Activated naive CD4-positive, alpha-beta T cell treated with anti-CD3 and anti-CD28 coated beads, Interleukin-2, amount 10 ng/mL, durations not matched to agents 7 days and 5 days (primary cell): Measurements from ENCODE around the gene TMED1.
"Not testable (repeated sequence)": the region's sequence is repeated elsewhere in the genome, so short reads cannot be mapped to it uniquely, and the experiment has no call there.

Source experiments
- CTCF ChIA-PET: fragments of 350-600 bp; sonication (Branson Sonifier 250); formaldehyde crosslinking; loops from one replicate; lab custom pipeline; 2021; ENCODE audit warnings: antibody characterized with exemption; lab: Charles Lee
- DNase-seq: peaks from one replicate; pipeline ENCODE4 v3.0.0-alpha.2; 2020
- H3K27ac Mint-ChIP-seq: one replicate; pipeline ENCODE4 v1.8.0; 2021; ENCODE audit warnings: mild to moderate bottlenecking, moderate library complexity, mixed read lengths
- H3K27me3 Mint-ChIP-seq: one replicate; pipeline ENCODE4 v1.8.0; 2021; ENCODE audit warnings: mild to moderate bottlenecking, mixed read lengths
- H3K36me3 Mint-ChIP-seq: one replicate; pipeline ENCODE4 v1.8.0; 2021; ENCODE audit warnings: mixed read lengths
- H3K4me1 Mint-ChIP-seq: one replicate; pipeline ENCODE4 v1.8.0; 2021; ENCODE audit warnings: mixed read lengths
- H3K4me3 Mint-ChIP-seq: one replicate; pipeline ENCODE4 v1.8.0; 2021; ENCODE audit warnings: mild to moderate bottlenecking, moderate library complexity, mixed read lengths
- H3K9me3 Mint-ChIP-seq: one replicate; pipeline ENCODE4 v1.8.0; 2021; ENCODE audit warnings: mixed read lengths

TMED1 gene

DNA sequence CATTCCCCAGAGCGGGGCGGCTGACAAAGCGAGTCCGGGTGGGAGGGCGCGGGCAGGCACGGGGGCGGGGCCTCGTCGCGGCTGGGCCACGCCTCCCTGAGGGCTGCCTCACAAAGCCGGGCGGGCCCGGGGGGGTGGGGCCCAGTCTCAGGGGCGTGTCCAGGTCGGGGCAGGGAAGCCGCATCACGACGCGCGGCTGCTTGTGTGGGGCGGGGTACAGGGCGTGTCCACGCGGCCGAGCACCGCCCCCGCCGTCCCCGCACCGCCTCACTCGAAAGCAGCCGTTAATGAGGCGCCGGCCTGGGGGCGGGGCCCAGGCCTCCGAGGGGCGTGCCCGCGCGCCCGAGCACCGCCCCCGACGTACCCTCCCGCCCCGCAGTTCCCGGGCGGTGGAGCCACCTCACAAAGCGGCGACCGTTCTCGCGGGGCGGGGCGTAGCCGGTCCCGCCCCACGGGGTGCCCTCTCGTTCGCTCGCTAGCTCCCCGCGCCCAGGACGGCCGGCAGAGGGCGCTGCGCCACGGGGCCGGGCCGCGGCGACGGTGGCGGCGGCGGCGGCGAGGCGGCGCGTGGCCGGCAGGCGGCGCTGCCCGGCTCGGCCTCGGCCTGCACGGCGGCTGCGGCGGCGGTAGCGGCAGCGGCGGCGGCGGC, 35.1 kb upstream of the TMED1 start, which contains the start of gene CARM1:
Gene CARM1 (plus strand): TSS at position 599 of the 649 bp plus-strand sequence. CDS start 150 bp downstream, outside the sequence.
- no peaks in the 10 kb centered on the region for H3K27me3 Mint-ChIP-seq
- peak within 1 kb of the TSS; percentile 79 for H3K4me3 Mint-ChIP-seq
- no peaks in the 10 kb centered on the region for H3K9me3 Mint-ChIP-seq
- peak; percentile 99 for DNase-seq
- peak within 1 kb of the TSS; percentile 92 for H3K27ac Mint-ChIP-seq
- H3K36me3 Mint-ChIP-seq, result no peaks in the 10 kb centered on the region
- CTCF ChIA-PET, result interaction anchor here (0.6 to 1.9 kb wide), 4 partner anchors 9 to 154 kb away, joined by 4 to 11 read pairs (median 6); partner anchors contain the start of gene DNM2
- H3K4me1 Mint-ChIP-seq, result peaks cover 34% of the 10 kb centered on the region

DNA sequence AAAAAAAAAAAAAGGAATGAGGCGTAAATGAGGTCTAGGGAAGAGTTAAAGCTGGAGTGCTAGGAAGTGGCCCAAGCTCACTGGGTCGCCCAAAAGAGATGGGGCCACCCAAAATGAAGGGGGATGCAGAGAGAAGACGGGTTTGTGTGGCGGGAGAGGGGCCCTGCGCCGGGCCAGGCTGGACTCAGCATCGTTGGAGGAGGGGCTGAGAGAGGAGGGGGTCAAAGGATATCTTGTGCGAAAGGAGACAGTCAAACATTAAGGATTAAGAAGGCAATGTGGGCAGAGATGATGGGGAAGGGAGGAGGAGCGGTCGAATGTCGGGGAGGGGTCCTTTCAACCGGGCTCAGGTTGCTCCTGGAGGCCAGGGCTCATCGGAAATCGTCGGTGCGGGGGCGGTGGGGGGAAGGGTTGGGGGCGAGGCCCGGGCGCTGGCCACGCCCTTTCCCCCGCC, 34.5 kb upstream of the TMED1 start:
- Mint-ChIP-seq H3K4me3 (peak overlapping the region; percentile 78), H3K9me3 (no peaks in the 10 kb centered on the region), H3K36me3 (no peaks in the 10 kb centered on the region), H3K27me3 (no peaks in the 10 kb centered on the region), H3K4me1 (peaks cover 34% of the 10 kb centered on the region), H3K27ac (peak overlapping the region; percentile 92)
- CTCF ChIA-PET, result interaction anchor here (0.6 to 1.9 kb wide), 5 partner anchors 9 to 153 kb away, joined by 3 to 11 read pairs (median 5); partner anchors contain the start of gene DNM2
- no peak for DNase-seq

DNA sequence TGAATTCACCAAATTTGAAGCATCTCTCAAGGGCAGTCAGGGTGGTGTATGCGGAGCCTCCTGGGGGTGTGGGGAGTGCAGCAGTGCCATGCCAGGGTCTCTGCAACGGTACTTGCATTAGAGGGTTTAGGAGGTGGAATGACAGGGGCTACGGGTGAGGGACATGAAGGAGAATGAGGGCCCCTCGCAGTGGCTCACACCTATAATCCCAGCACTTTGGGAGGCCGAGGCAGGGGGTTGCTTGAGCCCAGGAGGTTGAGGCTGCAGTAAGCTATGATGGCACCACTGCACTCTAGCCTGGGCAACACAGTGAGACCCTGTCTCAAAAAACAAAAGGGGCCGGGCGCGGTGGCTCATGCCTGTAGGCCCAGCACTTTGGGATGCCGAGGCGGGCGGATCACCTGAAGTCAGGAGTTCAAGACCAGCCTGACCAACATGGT, 33.9 kb upstream of the TMED1 start:
- not testable (repeated sequence) for H3K27me3 Mint-ChIP-seq, H3K36me3 Mint-ChIP-seq, H3K9me3 Mint-ChIP-seq, DNase-seq
- H3K27ac Mint-ChIP-seq, result peak overlapping the region; percentile 92
- peaks cover 34% of the 10 kb centered on the region for H3K4me1 Mint-ChIP-seq
- CTCF ChIA-PET, result interaction anchor here (1.0 to 1.9 kb wide), 3 partner anchors 9 to 153 kb away, joined by 3 to 11 read pairs (median 8); partner anchors contain the start of gene DNM2
- peak overlapping the region; percentile 78 for H3K4me3 Mint-ChIP-seq

DNA sequence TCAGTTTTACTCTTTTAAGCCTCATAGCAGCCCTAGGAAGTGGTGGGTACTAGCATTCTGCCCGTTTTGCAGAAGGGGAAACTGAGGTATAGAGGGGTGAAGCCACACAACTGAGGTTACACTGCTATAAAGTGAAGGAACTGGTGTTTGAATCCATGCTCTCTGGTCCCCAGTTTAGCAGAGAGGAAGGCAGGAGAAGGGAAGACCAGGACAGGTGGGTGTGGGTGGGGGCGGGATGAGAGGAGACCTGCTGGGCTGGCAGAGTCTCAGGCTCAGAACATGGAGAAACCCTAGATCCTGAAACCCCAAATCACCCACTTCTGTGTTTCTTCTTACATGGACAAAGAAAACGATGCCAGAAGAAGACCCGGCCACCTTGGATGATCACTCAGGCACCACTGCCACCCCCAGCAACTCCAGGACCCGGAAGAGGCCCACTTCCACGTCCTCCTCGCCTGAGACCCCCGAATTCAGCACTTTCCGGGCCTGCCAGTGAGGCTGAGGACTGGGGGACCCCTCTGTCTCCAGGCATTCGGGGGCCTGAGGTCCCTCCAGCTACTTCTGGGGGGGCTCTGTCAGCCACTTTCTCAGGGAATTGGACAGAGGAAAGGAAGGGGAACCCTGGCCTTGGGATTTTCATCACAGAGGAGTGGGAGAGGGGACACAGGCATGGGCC, 33.0 kb upstream of the TMED1 start:
- CTCF ChIA-PET, result no interaction called here
- no peaks in the 10 kb centered on the region for H3K9me3 Mint-ChIP-seq
- no peak overlapping the region for H3K4me3 Mint-ChIP-seq
- H3K36me3 Mint-ChIP-seq, result no peaks in the 10 kb centered on the region
- DNase-seq, result no peak
- H3K27ac Mint-ChIP-seq, result peak overlapping the region; percentile 33
- H3K27me3 Mint-ChIP-seq, result no peaks in the 10 kb centered on the region
- H3K4me1 Mint-ChIP-seq, result peaks cover 41% of the 10 kb centered on the region

DNA sequence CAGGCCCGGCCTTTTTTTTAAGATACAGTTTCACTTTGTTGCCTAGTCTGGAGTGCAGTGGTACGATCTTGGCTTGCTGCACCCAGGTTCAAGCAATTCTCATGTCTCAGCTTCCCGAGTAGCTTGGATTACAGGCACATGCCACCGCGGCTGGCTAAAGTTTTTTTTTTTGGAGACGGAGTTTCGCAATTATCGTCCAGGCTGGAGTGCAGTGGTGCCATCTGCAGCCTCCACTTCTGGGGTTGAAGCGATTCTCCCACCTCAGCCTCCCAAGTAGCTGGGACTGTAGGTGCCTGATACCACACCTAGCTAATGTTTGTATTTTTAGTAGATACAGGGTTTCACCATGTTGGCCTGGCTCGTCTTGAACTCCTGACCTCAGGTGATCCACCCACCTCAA, 30.5 kb upstream of the TMED1 start:
- Mint-ChIP-seq H3K36me3 (no peaks in the 10 kb centered on the region), H3K9me3 (no peaks in the 10 kb centered on the region), H3K4me3 (no peak overlapping the region), H3K27ac (no peak overlapping the region), H3K27me3 (no peaks in the 10 kb centered on the region), H3K4me1 (peaks cover 39% of the 10 kb centered on the region)
- CTCF ChIA-PET, result interaction anchor here (0.7 to 8.4 kb wide), 6 partner anchors 10 to 148 kb away, joined by 3 to 142 read pairs (median 6); partner anchors contain the start of genes DNM2 and TMED1
- no peak for DNase-seq

DNA sequence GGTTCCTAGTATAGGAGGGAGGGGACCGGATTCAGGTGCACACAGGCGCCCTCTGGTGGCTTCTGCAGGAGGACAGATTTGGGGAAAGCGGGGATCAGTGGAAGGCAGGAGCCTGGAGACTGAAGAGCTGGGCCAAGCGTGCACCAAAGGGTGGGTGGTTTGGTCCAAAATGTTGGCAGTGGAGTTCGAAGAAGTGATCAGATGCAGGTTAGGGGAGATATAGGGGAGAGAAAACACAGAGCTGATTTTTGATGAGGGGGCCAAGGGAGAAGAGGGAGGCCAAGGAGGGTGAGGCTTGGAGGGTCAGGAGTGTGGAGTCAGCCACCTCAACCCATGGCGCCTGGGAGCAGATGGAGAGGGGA, 28.5 kb upstream of the TMED1 start:
- Mint-ChIP-seq H3K4me1 (peaks cover 33% of the 10 kb centered on the region), H3K27ac (no peak overlapping the region), H3K9me3 (no peaks in the 10 kb centered on the region), H3K4me3 (no peak overlapping the region), H3K27me3 (no peaks in the 10 kb centered on the region), H3K36me3 (peaks cover 1% of the 10 kb centered on the region)
- CTCF ChIA-PET, result interaction anchor here (0.8 to 8.4 kb wide), 24 partner anchors 8 to 284 kb away, joined by 3 to 142 read pairs (median 6); partner anchors contain the start of genes C19orf38, DNM2, QTRT1 and TMED1
- peak; percentile 89 for DNase-seq

DNA sequence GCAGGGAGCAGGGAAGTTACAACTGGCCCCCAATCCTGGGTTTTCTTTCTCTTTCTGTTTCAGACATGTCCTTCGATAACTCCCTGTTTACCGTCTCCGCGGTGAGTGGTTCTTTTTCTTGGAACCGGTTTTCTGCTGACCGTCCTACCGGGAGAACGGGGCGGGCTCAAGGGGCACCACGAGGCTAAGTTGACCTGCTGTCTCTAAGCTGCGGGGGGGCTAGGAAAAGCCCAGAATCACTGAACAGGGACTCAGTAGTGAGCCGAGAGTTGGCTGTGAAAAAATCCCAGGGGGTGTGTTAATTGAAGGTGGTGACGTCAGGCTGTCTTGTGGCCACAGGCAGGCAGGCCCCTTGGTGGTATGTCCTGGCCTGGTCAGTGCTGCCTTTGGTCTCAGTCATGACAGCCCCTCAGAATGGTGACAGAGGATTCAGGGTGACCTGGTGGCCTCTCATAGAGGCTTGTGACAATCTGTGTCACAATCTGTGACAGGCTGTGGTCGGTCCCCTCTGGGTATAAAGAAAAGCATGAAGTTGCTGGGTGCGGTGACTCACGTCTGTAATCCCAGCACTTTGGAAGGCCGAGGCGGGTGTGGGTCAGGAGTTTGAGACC, 27.2 kb upstream of the TMED1 start:
- Mint-ChIP-seq H3K9me3 (no peaks in the 10 kb centered on the region), H3K36me3 (peaks cover 1% of the 10 kb centered on the region), H3K4me1 (peaks cover 29% of the 10 kb centered on the region), H3K4me3 (no peak overlapping the region), H3K27me3 (no peaks in the 10 kb centered on the region), H3K27ac (no peak overlapping the region)
- CTCF ChIA-PET, result interaction anchor here (0.9 to 8.4 kb wide), 17 partner anchors 9 to 161 kb away, joined by 3 to 142 read pairs (median 6); partner anchors contain the start of genes C19orf38, DNM2, QTRT1 and TMED1
- no peak for DNase-seq

DNA sequence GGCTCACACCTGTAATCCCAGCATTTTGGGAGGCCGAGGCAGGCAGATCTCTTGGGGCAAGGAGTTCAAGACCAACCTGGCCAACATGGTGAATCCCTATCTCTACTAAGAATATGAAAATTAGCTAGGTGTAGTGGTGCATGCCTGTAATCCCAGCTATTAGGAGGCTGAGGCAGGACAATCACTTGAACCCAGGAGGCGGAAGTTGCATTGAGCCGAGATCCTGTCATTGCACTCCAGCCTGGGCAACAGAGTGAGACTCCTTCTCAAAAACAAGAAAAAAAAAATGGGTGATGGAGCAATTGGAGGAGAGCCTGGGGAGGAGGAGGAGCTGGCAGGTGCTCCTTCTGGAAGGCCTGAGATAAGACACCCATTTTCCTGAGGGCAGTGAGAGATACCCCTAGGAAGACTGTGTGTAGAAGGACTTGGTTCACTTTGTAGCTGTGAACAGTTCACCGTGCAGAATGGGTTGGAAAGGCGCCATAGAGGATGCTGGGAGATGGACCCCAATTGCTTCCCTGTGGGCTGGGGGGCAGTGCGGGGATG, 26.6 kb upstream of the TMED1 start:
- no peak overlapping the region for H3K27ac Mint-ChIP-seq
- no peak for DNase-seq
- H3K4me3 Mint-ChIP-seq, result no peak overlapping the region
- H3K4me1 Mint-ChIP-seq, result peaks cover 23% of the 10 kb centered on the region
- H3K36me3 Mint-ChIP-seq, result peaks cover 1% of the 10 kb centered on the region
- H3K9me3 Mint-ChIP-seq, result no peaks in the 10 kb centered on the region
- H3K27me3 Mint-ChIP-seq, result no peaks in the 10 kb centered on the region
- CTCF ChIA-PET, result interaction anchor here (0.7 to 8.4 kb wide), 5 partner anchors 17 to 144 kb away, joined by 4 to 142 read pairs (median 6); partner anchors contain the start of genes DNM2 and TMED1

DNA sequence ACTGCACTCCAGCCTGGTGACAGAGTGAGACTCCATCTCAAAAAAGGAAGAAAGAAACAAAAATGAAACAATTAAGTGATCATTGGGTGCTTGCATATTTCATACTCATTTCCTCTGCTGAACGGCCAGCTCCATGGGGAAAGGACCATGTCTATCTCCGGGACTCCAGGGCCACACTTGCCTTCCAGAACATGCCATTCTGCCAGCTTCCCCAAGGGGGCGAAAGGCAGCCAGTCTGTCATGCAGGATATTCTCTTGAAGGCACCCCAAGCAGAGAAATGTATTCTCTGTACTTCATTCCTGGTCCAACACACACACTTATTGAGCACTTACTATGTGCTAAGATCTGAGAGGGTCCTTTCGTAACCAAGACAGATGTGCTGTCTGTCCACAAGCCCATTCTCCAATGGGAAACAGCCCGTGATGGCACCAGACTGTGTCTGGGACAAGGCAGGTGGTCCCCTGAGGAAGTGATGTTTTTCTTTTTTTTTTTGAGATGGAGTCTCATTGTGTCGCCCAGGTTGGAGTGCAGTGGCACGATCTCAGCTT, 25.2 kb upstream of the TMED1 start:
- DNase-seq, result peak; percentile 58
- Mint-ChIP-seq H3K27me3 (no peaks in the 10 kb centered on the region), H3K9me3 (no peaks in the 10 kb centered on the region), H3K4me1 (peaks cover 23% of the 10 kb centered on the region), H3K36me3 (peaks cover 1% of the 10 kb centered on the region), H3K27ac (peak overlapping the region; percentile 65), H3K4me3 (no peak overlapping the region)
- CTCF ChIA-PET, result interaction anchor here (0.6 to 8.4 kb wide), 4 partner anchors 9 to 143 kb away, joined by 3 to 142 read pairs (median 4); partner anchors contain the start of gene DNM2

DNA sequence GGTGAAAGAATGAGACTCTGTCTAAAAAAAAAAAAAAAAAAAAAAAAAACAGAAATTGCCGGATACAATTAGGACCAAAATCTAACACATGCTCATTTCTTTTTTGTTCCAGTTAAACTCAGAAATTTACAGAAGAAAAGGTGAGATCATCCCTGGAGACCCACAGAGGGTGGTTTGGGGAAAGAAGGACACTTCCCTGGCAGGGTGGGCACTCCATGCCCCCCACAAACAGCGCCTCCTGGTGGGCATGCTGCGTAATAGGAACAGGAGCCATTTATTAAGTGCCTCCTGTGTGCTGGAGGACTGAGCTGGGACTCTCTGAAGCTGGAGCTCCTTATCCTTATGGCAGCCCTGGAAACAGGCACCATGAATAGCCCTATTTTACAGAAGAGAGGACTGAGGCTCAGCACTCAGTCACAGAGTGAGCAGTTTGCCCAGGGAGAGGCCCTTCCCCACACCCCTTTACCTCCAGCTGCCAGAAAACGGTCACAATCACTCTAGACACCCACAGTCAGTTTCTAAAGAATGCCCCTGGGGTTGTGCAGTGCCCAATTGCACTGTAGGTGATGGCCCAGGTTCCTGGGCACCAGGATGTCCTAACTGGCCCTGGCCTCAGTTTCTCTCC, 22.3 kb upstream of the TMED1 start:
- no peaks in the 10 kb centered on the region for H3K27me3 Mint-ChIP-seq
- no peaks in the 10 kb centered on the region for H3K9me3 Mint-ChIP-seq
- peaks cover 9% of the 10 kb centered on the region for H3K4me1 Mint-ChIP-seq
- no peak overlapping the region for H3K4me3 Mint-ChIP-seq
- H3K36me3 Mint-ChIP-seq, result peaks cover 1% of the 10 kb centered on the region
- CTCF ChIA-PET, result interaction anchor here (0.6 to 2.9 kb wide), 10 partner anchors 9 to 141 kb away, joined by 3 to 14 read pairs (median 5); partner anchors contain the start of genes C19orf38, CARM1, DNM2 and TMED1
- peak; percentile 47 for DNase-seq
- H3K27ac Mint-ChIP-seq, result no peak overlapping the region

DNA sequence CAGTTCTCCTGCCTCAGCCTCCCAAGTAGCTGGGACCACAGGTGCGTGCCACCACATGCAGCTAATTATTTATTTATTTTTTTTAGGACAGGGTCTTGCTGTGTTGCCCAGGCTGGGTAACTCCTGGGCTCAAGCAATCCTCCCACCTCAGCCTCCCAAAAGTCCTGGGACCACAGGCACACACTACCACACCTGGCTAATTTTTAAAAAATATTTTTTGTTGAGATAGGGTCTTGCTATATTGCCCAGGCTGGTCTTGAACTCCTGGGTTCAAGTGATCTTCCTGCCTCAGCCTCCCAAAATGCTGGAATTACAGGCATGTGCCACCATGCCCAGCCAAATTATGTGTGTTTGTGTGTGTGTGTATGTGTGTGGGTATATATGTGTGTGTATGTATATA, 20.9 kb upstream of the TMED1 start:
- H3K27ac Mint-ChIP-seq, H3K9me3 Mint-ChIP-seq, DNase-seq, H3K27me3 Mint-ChIP-seq, H3K4me3 Mint-ChIP-seq, H3K4me1 Mint-ChIP-seq, H3K36me3 Mint-ChIP-seq: not testable (repeated sequence)
- CTCF ChIA-PET, result interaction anchor here (1.0 to 2.9 kb wide), 6 partner anchors 9 to 155 kb away, joined by 3 to 14 read pairs (median 4); partner anchors contain the start of gene DNM2

DNA sequence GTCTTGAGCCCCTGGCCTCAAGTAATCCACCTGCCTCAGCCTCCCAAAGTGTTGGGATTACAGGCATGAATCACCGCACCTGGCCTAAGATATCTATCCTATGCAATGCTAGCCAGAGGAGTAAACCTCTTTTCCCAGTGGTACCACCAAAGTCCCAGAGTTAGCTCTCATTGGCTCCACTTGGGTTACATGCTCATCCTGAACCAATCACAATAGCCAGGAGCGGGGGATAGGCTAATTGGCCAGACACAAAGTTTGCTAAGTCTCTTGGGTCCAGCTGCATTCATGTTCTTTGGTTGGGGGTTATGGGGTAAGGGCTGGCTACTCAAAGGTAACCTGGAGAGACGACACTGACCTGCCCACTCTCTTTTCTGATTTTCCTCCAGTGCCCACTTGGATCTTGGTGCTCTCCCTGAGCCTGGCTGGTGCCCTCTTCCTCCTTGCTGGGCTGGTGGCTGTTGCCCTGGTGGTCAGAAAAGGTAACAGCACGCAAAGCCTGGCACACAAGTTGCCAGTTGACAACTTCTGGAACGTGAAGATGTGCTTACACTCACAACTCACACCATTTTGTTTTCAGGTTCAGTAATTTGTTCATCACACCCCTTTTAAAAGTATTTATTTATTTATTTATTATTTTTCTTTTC, 20.0 kb upstream of the TMED1 start:
- no peak overlapping the region for H3K4me3 Mint-ChIP-seq
- H3K9me3 Mint-ChIP-seq, result no peaks in the 10 kb centered on the region
- H3K36me3 Mint-ChIP-seq, result no peaks in the 10 kb centered on the region
- H3K27ac Mint-ChIP-seq, result no peak overlapping the region
- H3K4me1 Mint-ChIP-seq, result peaks cover under 1% of the 10 kb centered on the region
- peak; percentile 47 for DNase-seq
- no peaks in the 10 kb centered on the region for H3K27me3 Mint-ChIP-seq
- CTCF ChIA-PET, result interaction anchor here (1.1 to 3.6 kb wide), 8 partner anchors 8 to 154 kb away, joined by 3 to 32 read pairs (median 6); partner anchors contain the start of gene DNM2
